GM12878 (cell line): Measurements from ENCODE around the gene ZC3H12D. TPM values are rescaled to one million over a fixed set of nuclear protein-coding genes. Genes with fewer than 3 reads are reported as not detected.
A peak's percentile ranks its signal among the peaks of the same experiment; 100 is the strongest.

Source experiments
- ASH2L ChIP-seq: fragments of 300-600, 200-600 bp; sonication (generic); IDR thresholded peaks from 2 replicates; pipeline ENCODE4 v1.6.1; 2017; ENCODE audit warnings: low read depth, mild to moderate bottlenecking, borderline replicate concordance
- BCL11A ChIP-seq: IDR thresholded peaks from 2 replicates; pipeline ENCODE4 v1.6.1; 2011; ENCODE audit warnings: low read depth, low read length
- CBX5 ChIP-seq: sonication (generic); IDR thresholded peaks from 2 replicates; pipeline ENCODE4 v1.6.1; 2016; ENCODE audit warnings: low read depth, moderate library complexity, mild to moderate bottlenecking, inconsistent platforms
- CREM ChIP-seq: IDR thresholded peaks from 2 replicates; pipeline ENCODE4 v1.6.1; 2014; ENCODE audit warnings: antibody characterized with exemption, low read depth
- DPF2 ChIP-seq: fragments of 450-650 bp; IDR thresholded peaks from 2 replicates; pipeline ENCODE4 v1.6.1; 2017; ENCODE audit warnings: mild to moderate bottlenecking
- EED ChIP-seq: sonication (generic); IDR thresholded peaks from 2 replicates; pipeline ENCODE4 v1.6.1; 2016; ENCODE audit warnings: antibody characterized with exemption, low read depth
- ETV6 ChIP-seq, 2 experiments: fragments of 450-650 bp in 1 of 2; IDR thresholded peaks in 1 of 2; conservative IDR thresholded peaks in 1 of 2; 2 replicates each; pipeline ENCODE4 v1.6.1; 2014; ENCODE audit warnings: antibody characterized with exemption in 1 of 2, borderline replicate concordance in 1 of 2, low read depth in 1 of 2, mild to moderate bottlenecking in 1 of 2, moderate library complexity in 1 of 2
- FOXK2 ChIP-seq: fragments of 450-650 bp; IDR thresholded peaks from 2 replicates; pipeline ENCODE4 v1.6.1; 2017; ENCODE audit warnings: mild to moderate bottlenecking, moderate library complexity
- HCFC1 ChIP-seq: fragments of 150-350 bp; IDR thresholded peaks from 2 replicates; pipeline ENCODE4 v1.6.1; 2014; ENCODE audit warnings: low read length
- HDGF ChIP-seq: fragments of 450-650 bp; IDR thresholded peaks from 2 replicates; pipeline ENCODE4 v1.6.1; 2016; ENCODE audit warnings: antibody characterized with exemption
- NBN ChIP-seq: fragments of 450-650 bp; IDR thresholded peaks from 2 replicates; pipeline ENCODE4 v1.6.1; 2016
- NR2F1 ChIP-seq: fragments of 450-650 bp; conservative IDR thresholded peaks from 2 replicates; pipeline ENCODE4 v1.6.1; 2017; ENCODE audit warnings: mild to moderate bottlenecking
- PAX8 ChIP-seq: fragments of 450-650 bp; IDR thresholded peaks from 2 replicates; pipeline ENCODE4 v1.6.1; 2017; ENCODE audit warnings: mild to moderate bottlenecking, moderate library complexity
- RUNX3 ChIP-seq: IDR thresholded peaks from 2 replicates; pipeline ENCODE4 v1.6.1; 2012; ENCODE audit warnings: low read length, inconsistent platforms
- SMC3 ChIP-seq: IDR thresholded peaks from 2 replicates; pipeline ENCODE4 v1.6.1; 2011; ENCODE audit warnings: low read length, improper control_type of control experiment, borderline replicate concordance
- ZNF384 ChIP-seq: IDR thresholded peaks from 2 replicates; pipeline ENCODE4 v1.6.1; 2012; ENCODE audit warnings: low read depth, mild to moderate bottlenecking, low read length, improper control_type of control experiment, borderline replicate concordance
- ZZZ3 ChIP-seq: IDR thresholded peaks from 2 replicates; pipeline ENCODE4 v1.6.1; 2011; ENCODE audit warnings: low read depth; ENCODE audit not compliant: control insufficient read depth, insufficient read length
- polyA plus RNA-seq, 11 experiments: library from polyadenylated mRNA; depleted of rRNA in 4 of 11; unstranded in 6 of 11; stranded (reverse) in 5 of 11; fragments of >200 nt; fragmentation: Nextera tagmentation in 4 of 11; fragmentation: Illumina TruSeq in 1 of 11; extraction: Ambion mirVana in 4 of 11; extraction: Trizol in 1 of 11; gene quantifications; 1 replicate in 1 of 11; 2 replicates in 10 of 11; pipeline versions ENCODE4 v1.2.1 to v1.2.3, GENCODE V29; 2011 to 2016; ENCODE audit warnings: inconsistent platforms in 2 of 11, missing spikeins in 2 of 11, low read depth in 1 of 11
- total RNA-seq, 4 experiments: library from RNA; depleted of rRNA in 3 of 4; stranded (reverse); fragments of >200 nt in 3 of 4; fragmentation: Illumina TruSeq in 1 of 4; extraction: Trizol in 1 of 4; gene quantifications; 2 replicates each; pipeline versions ENCODE4 v1.2.1 to v1.2.3, GENCODE V29; 2013 to 2021
- TF ChIP-seq, protein P1 (sequence below): fragments of 450-650 bp; IDR thresholded peaks from 2 replicates; pipeline ENCODE4 v1.6.1; 2016; ENCODE audit warnings: mild to moderate bottlenecking
- TF ChIP-seq, protein P2 (sequence below): fragments of 450-650 bp; IDR thresholded peaks from 2 replicates; pipeline ENCODE4 v1.6.1; 2018; ENCODE audit warnings: borderline replicate concordance, mild to moderate bottlenecking; ENCODE audit not compliant: partially characterized antibody
- TF ChIP-seq, protein P3 (sequence below): fragments of 450-650 bp; conservative IDR thresholded peaks from 2 replicates; pipeline ENCODE4 v1.6.1; 2017; ENCODE audit warnings: mild to moderate bottlenecking, moderate library complexity

ZC3H12D gene
- total and polyA plus RNA-seq, 10 of the 15 experiments (the other 5 are each of a cell fraction or from before 2014, with no cell fraction given): 1.4 to 29.7 (median 8.8) TPM

DNA sequence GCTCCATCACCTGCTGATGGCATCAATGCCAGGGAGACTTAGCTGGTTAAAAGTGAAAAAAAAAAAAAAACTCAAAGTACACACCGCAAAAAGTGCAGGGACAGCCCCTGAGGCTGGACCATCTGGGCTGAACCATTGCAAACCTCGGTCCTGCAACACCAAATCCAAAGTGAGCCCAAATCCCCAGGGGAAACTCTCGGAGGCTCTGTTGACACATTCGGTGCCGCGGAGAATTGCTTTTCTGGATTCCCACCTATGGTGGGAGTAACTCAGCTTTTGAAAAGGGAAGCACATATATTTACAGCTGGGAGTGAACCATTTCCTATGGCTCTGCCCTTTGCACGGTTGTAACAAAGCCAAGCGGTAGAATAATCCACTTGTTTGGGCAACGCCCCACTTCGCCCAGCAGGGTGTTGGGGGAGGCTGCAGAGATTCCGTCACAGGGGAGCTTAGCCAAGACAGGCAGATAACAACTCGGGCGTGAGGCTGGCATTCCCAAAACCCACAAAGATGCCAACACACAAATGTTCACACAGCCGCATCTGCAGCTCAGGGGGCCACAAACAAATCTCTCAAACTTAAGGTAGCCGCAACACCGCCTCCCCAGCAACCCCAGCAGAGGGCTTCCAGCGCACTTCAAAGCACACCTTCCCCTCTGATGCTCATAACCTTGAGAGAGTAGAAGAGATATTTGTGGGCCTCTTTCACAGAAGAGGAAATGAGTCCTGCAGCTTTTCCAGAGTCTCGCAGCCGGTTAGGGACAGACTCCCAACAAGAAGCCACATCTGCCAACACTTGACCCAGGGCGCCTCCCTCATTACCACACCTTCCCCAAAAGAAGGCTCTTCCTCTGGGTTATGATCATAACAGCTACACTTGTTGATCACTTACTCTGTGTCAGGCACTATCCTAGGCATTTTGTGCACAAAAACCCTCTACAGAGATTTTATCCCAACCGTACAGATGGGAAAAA lies 11.4 kb downstream of the ZC3H12D start (continued):
- TF ChIP-seq HDGF (no peak), RUNX3 (peak; percentile 58), CBX5 (no peak), DPF2 (no peak), FOXK2 (peak; percentile 84), ZZZ3 (no peak), SMC3 (no peak; the same call in 1 of the 2 replicates), CREM (no peak), EED (peak; percentile 22; the same call in 1 of the 2 replicates), ZNF384 (peak; percentile 80), ASH2L (no peak), NR2F1 (no peak; the same call in 1 of the 2 replicates), HCFC1 (no peak), BCL11A (peak; percentile 8; the same call in 1 of the 2 replicates), NBN (peak; percentile 33; the same call in 1 of the 2 replicates), ETV6 (conservative IDR thresholded peaks at IDR 0.05 in 1 of 2, IDR thresholded peaks at IDR 0.05 in 1 of 2; ENCODE audit: borderline replicate concordance in 1 of 2, low read depth in 1 of 2) (0 out of 4 replicates have a peak, but pooled peaks of 1 of the 2 experiments have one; percentile 7), PAX8 (no peak)
- TF ChIP-seq, protein P1, sequence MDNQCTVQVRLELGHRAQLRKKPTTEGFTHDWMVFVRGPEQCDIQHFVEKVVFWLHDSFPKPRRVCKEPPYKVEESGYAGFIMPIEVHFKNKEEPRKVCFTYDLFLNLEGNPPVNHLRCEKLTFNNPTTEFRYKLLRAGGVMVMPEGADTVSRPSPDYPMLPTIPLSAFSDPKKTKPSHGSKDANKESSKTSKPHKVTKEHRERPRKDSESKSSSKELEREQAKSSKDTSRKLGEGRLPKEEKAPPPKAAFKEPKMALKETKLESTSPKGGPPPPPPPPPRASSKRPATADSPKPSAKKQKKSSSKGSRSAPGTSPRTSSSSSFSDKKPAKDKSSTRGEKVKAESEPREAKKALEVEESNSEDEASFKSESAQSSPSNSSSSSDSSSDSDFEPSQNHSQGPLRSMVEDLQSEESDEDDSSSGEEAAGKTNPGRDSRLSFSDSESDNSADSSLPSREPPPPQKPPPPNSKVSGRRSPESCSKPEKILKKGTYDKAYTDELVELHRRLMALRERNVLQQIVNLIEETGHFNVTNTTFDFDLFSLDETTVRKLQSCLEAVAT: no peak
- TF ChIP-seq, protein P2, sequence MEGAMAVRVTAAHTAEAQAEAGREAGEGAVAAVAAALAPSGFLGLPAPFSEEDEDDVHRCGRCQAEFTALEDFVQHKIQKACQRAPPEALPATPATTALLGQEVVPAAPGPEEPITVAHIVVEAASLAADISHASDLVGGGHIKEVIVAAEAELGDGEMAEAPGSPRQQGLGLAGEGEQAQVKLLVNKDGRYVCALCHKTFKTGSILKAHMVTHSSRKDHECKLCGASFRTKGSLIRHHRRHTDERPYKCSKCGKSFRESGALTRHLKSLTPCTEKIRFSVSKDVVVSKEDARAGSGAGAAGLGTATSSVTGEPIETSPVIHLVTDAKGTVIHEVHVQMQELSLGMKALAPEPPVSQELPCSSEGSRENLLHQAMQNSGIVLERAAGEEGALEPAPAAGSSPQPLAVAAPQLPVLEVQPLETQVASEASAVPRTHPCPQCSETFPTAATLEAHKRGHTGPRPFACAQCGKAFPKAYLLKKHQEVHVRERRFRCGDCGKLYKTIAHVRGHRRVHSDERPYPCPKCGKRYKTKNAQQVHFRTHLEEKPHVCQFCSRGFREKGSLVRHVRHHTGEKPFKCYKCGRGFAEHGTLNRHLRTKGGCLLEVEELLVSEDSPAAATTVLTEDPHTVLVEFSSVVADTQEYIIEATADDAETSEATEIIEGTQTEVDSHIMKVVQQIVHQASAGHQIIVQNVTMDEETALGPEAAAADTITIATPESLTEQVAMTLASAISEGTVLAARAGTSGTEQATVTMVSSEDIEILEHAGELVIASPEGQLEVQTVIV: no peak
- TF ChIP-seq, protein P3, sequence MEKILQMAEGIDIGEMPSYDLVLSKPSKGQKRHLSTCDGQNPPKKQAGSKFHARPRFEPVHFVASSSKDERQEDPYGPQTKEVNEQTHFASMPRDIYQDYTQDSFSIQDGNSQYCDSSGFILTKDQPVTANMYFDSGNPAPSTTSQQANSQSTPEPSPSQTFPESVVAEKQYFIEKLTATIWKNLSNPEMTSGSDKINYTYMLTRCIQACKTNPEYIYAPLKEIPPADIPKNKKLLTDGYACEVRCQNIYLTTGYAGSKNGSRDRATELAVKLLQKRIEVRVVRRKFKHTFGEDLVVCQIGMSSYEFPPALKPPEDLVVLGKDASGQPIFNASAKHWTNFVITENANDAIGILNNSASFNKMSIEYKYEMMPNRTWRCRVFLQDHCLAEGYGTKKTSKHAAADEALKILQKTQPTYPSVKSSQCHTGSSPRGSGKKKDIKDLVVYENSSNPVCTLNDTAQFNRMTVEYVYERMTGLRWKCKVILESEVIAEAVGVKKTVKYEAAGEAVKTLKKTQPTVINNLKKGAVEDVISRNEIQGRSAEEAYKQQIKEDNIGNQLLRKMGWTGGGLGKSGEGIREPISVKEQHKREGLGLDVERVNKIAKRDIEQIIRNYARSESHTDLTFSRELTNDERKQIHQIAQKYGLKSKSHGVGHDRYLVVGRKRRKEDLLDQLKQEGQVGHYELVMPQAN: no peak
